ENCODE measurements around the gene NECTIN1. TPM values are rescaled to one million over a fixed set of nuclear protein-coding genes. Genes with fewer than 3 reads are reported as not detected.

Gene NECTIN1
- total and polyA plus RNA-seq, 2 donors (not counting 3 experiments of a cell fraction or from before 2014, with no cell fraction given) = 10.8 to 23.6 TPM

DNA sequence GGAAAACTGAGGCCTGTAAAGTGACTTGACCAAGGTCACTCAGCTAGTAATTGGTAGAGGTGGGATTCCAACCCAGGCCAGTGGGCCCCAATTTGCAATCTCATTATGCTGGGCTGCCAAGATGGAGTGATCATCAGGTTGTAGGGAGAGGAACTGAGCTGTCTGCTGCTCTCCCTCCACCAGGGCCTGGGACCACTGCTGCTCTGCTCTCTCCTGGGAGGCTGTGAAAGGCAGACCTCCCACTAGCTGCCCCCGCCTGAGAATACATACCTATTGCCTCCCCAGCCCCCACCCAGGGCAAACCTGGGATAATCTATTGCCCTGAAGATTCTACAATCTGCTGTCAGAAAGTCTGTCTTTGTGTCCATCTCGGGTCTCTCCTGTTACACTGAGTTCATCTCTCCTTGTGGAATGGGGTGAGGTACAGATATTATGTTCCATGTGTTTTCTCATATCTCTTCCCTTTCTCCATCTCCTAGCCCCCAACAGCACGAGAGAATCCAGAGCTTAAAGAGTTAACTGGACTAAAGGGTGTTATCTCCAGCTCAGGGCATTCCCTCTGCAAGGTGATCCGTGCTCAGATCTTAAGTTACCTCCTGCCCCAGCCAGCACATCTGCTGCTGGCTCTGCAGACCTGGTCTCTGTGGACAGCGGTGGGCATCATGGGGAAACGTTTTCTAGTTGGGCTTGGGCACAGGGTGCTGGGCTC lies 5.6 kb downstream of the NECTIN1 start:
- Histone ChIP-seq H3K4me3 (replicated peaks in 1 of 3; ENCODE audit: insufficient read depth in 1 of 3, low read depth in 1 of 3, low read length in 3 of 3) (no peak overlapping the region), H3K9me1 (replicated peaks; ENCODE audit: control insufficient read depth, extremely low read depth, insufficient read depth, low read length) (no peaks in the 10 kb centered on the region), H3K9me3 (replicated peaks; ENCODE audit: control insufficient read depth, insufficient read depth, low read length) (no peaks in the 10 kb centered on the region), H2AFZ (ENCODE audit: low read depth, low read length) (no peak overlapping the region), H3K9ac (replicated peaks; ENCODE audit: extremely low read depth, insufficient read depth, low read length) (no peak overlapping the region), H3K79me2 (ENCODE audit: control insufficient read depth, insufficient read depth, low read length) (peaks cover 4% of the 10 kb centered on the region), H3K4me2 (ENCODE audit: insufficient read depth, low read length) (no peak overlapping the region), H3K27ac (ENCODE audit: insufficient read depth, low read depth, low read length) (no peak overlapping the region), H4K20me1 (replicated peaks; ENCODE audit: control insufficient read depth, extremely low read depth, insufficient read depth, low read length) (no peaks in the 10 kb centered on the region), H3K27me3 (ENCODE audit: control insufficient read depth in 2 of 2, insufficient read depth in 2 of 2, low read length in 2 of 2) (no peaks in the 10 kb centered on the region), H3K4me1 (ENCODE audit: control insufficient read depth, extremely low read depth, insufficient read depth, low read length) (peaks cover 31% of the 10 kb centered on the region), H3K36me3 (ENCODE audit: control insufficient read depth in 2 of 2, extremely low read depth in 1 of 2, insufficient read depth in 2 of 2, low read length in 2 of 2) (no peaks in the 10 kb centered on the region)
- dilution Hi-C loops (cut with MboI; ENCODE audit: extremely low pct_ligation_motif_present, low sequenced_read_pairs) (no loop called here), intact Hi-C loops (cut with micrococcal nuclease) (no loop called here)
- TF ChIP-seq FOS (IDR thresholded peaks at IDR 0.05; ENCODE audit: borderline replicate concordance, insufficient read depth, low read length) = no peak
- no peak for TF ChIP-seq EZH2 (IDR thresholded peaks at IDR 0.05; ENCODE audit: borderline replicate concordance, low read depth, low read length, severe bottlenecking)
- TF ChIP-seq POLR2A (IDR thresholded peaks at IDR 0.05; ENCODE audit: low read depth, low read length) = no peak
- no peak for TF ChIP-seq JUN (IDR thresholded peaks at IDR 0.05; ENCODE audit: borderline replicate concordance, insufficient read depth, insufficient read length, low read depth)
- no peak for TF ChIP-seq GATA2 (IDR thresholded peaks at IDR 0.05; ENCODE audit: insufficient read depth, insufficient read length, low read depth, low read length)
- no peak for TF ChIP-seq MYC (IDR thresholded peaks at IDR 0.05; ENCODE audit: low read depth, low read length)
- TF ChIP-seq, protein P1, sequence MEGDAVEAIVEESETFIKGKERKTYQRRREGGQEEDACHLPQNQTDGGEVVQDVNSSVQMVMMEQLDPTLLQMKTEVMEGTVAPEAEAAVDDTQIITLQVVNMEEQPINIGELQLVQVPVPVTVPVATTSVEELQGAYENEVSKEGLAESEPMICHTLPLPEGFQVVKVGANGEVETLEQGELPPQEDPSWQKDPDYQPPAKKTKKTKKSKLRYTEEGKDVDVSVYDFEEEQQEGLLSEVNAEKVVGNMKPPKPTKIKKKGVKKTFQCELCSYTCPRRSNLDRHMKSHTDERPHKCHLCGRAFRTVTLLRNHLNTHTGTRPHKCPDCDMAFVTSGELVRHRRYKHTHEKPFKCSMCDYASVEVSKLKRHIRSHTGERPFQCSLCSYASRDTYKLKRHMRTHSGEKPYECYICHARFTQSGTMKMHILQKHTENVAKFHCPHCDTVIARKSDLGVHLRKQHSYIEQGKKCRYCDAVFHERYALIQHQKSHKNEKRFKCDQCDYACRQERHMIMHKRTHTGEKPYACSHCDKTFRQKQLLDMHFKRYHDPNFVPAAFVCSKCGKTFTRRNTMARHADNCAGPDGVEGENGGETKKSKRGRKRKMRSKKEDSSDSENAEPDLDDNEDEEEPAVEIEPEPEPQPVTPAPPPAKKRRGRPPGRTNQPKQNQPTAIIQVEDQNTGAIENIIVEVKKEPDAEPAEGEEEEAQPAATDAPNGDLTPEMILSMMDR (IDR thresholded peaks at IDR 0.05; ENCODE audit: extremely low read depth in 1 of 2, insufficient read depth in 1 of 2, low read depth in 1 of 2, low read length in 2 of 2) = no peak
- no peak for TF ChIP-seq POLR2AphosphoS5 (IDR thresholded peaks at IDR 0.05; ENCODE audit: insufficient read depth, low read depth, low read length)
- TF ChIP-seq, protein P2, sequence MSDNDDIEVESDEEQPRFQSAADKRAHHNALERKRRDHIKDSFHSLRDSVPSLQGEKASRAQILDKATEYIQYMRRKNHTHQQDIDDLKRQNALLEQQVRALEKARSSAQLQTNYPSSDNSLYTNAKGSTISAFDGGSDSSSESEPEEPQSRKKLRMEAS (IDR thresholded peaks at IDR 0.05; ENCODE audit: insufficient read depth, insufficient read length) = no peak
- CTCF ChIA-PET = interaction anchor here (1.0 kb wide), 1 partner anchor 17 kb away, joined by 3 read pairs; no protein-coding TSS in a partner anchor
- no peak for FAIRE-seq
- no peak for DNase-seq (ENCODE audit: low read depth, low spot score)
- POLR2A ChIA-PET = no interaction called here
- BruUV-seq (replicated peaks) = no TSS peak

Data from endothelial cell of umbilical vein (primary cell).